HepG2 (cell line): ENCODE measurements around the gene CHMP1A. TPM values are rescaled to one million over a fixed set of nuclear protein-coding genes. Genes with fewer than 3 reads are reported as not detected.
A peak's percentile ranks its signal among the peaks of the same experiment; 100 is the strongest.

Experiments used
- AGO1 ChIP-seq: fragments of 200-400 bp; formaldehyde crosslinking; IDR thresholded peaks from 2 replicates; pipeline ENCODE4 v1.6.1; 2017; ENCODE audit warnings: mild to moderate bottlenecking, low read depth, low read length, moderate library complexity; ENCODE audit not compliant: poor library complexity, severe bottlenecking
- HNRNPL ChIP-seq: fragments of 200-400 bp; formaldehyde crosslinking; IDR thresholded peaks from 2 replicates; pipeline ENCODE4 v1.6.1; 2017; ENCODE audit warnings: mild to moderate bottlenecking, low read depth, low read length
- NCOA2 ChIP-seq: sonication (generic); formaldehyde crosslinking; IDR thresholded peaks from 2 replicates; pipeline ENCODE4 v1.8.0; 2022; ENCODE audit warnings: inconsistent platforms
- NFE2 ChIP-seq: sonication (generic); formaldehyde crosslinking; IDR thresholded peaks from 2 replicates; pipeline ENCODE4 v1.4.0; 2020; ENCODE audit warnings: missing genetic modification reagents
- PHF20 ChIP-seq: sonication (generic); formaldehyde crosslinking; IDR thresholded peaks from 2 replicates; pipeline ENCODE4 v1.5.0; 2020; ENCODE audit warnings: mild to moderate bottlenecking, missing genetic modification reagents
- SALL1 ChIP-seq: sonication (generic); formaldehyde crosslinking; IDR thresholded peaks from 2 replicates; pipeline ENCODE4 v1.8.0; 2022; ENCODE audit warnings: mild to moderate bottlenecking, missing genetic modification reagents
- SKI ChIP-seq: fragments of 450-650 bp; IDR thresholded peaks from one replicate; pipeline ENCODE4 v1.6.1; 2018; ENCODE audit warnings: mild to moderate bottlenecking; ENCODE audit not compliant: partially characterized antibody
- STAG1 ChIP-seq: sonication (generic); formaldehyde crosslinking; IDR thresholded peaks from 2 replicates; pipeline ENCODE4 v1.4.0; 2020; ENCODE audit warnings: missing genetic modification reagents
- TCF12 ChIP-seq, 2 experiments: fragments of 450-650 bp in 1 of 2; sonication (generic) in 1 of 2; formaldehyde crosslinking in 1 of 2; IDR thresholded peaks; 2 replicates each; pipeline versions ENCODE4 v1.6.1 to v1.8.0; 2017 to 2022; ENCODE audit warnings: antibody characterized with exemption in 1 of 2, mild to moderate bottlenecking in 1 of 2, missing genetic modification reagents in 1 of 2, moderate library complexity in 1 of 2
- ZKSCAN8 ChIP-seq: IDR thresholded peaks from 2 replicates; pipeline ENCODE4 v1.6.1; 2016; ENCODE audit warnings: borderline replicate concordance, missing genetic modification reagents, missing compliant biosample characterization
- ZNF230 ChIP-seq: sonication (generic); formaldehyde crosslinking; IDR thresholded peaks from 2 replicates; pipeline ENCODE4 v1.4.0; 2020; ENCODE audit warnings: mild to moderate bottlenecking, missing genetic modification reagents
- ZNF260 ChIP-seq: sonication (generic); formaldehyde crosslinking; IDR thresholded peaks from 2 replicates; pipeline ENCODE4 v1.4.0; 2020; ENCODE audit warnings: missing genetic modification reagents, low read depth, mild to moderate bottlenecking, borderline replicate concordance
- ZNF451 ChIP-seq: sonication (generic); formaldehyde crosslinking; IDR thresholded peaks from 2 replicates; pipeline ENCODE4 v1.5.0; 2020; ENCODE audit warnings: mild to moderate bottlenecking, missing genetic modification reagents
- ZNF816 ChIP-seq: sonication (generic); formaldehyde crosslinking; IDR thresholded peaks from 2 replicates; pipeline ENCODE4 v1.8.0; 2022; ENCODE audit warnings: missing genetic modification reagents, mild to moderate bottlenecking, borderline replicate concordance
- ZSCAN25 ChIP-seq: sonication (generic); formaldehyde crosslinking; IDR thresholded peaks from 2 replicates; pipeline ENCODE4 v1.8.0; 2022; ENCODE audit warnings: mild to moderate bottlenecking, missing genetic modification reagents
- polyA plus RNA-seq, 8 experiments: library from polyadenylated mRNA; depleted of rRNA in 3 of 8; stranded (reverse) in 7 of 8; unstranded in 1 of 8; fragments of >200 nt; fragmentation: Illumina TruSeq in 4 of 8; extraction: Trizol in 4 of 8; gene quantifications; 2 replicates each; pipeline versions ENCODE4 v1.2.1 to v1.2.3, GENCODE V29; 2011 to 2016; ENCODE audit warnings: low read depth in 4 of 8, missing spikeins in 1 of 8, mixed read lengths in 1 of 8; ENCODE audit not compliant: insufficient read depth in 1 of 8
- total RNA-seq, 5 experiments: library from RNA; depleted of rRNA; stranded (reverse); fragments of >200 nt; fragmentation: Illumina TruSeq; extraction: Trizol; gene quantifications; 2 replicates each; pipeline ENCODE4 v1.2.3, GENCODE V29; 2016; ENCODE audit warnings: low read depth in 1 of 5
- TF ChIP-seq, protein P1 (sequence below): sonication (generic); formaldehyde crosslinking; IDR thresholded peaks from 2 replicates; pipeline ENCODE4 v1.8.1; 2022; ENCODE audit warnings: low read depth, mild to moderate bottlenecking, missing genetic modification reagents
- TF ChIP-seq, protein P2 (sequence below): sonication (generic); formaldehyde crosslinking; IDR thresholded peaks from 2 replicates; pipeline ENCODE4 v1.4.0; 2020; ENCODE audit warnings: mild to moderate bottlenecking, missing genetic modification reagents
- TF ChIP-seq, protein P3 (sequence below): sonication (generic); formaldehyde crosslinking; conservative IDR thresholded peaks from 2 replicates; pipeline ENCODE4 v1.4.0; 2020; ENCODE audit warnings: missing genetic modification reagents
- TF ChIP-seq, protein P4 (sequence below): sonication (generic); formaldehyde crosslinking; IDR thresholded peaks from 2 replicates; pipeline ENCODE4 v1.4.0; 2020; ENCODE audit warnings: missing genetic modification reagents

CHMP1A gene
- total and polyA plus RNA-seq, 2 of the 13 experiments (the other 11 are each of a cell fraction or from before 2014, with no cell fraction given): 69.4 to 73.3 TPM

DNA sequence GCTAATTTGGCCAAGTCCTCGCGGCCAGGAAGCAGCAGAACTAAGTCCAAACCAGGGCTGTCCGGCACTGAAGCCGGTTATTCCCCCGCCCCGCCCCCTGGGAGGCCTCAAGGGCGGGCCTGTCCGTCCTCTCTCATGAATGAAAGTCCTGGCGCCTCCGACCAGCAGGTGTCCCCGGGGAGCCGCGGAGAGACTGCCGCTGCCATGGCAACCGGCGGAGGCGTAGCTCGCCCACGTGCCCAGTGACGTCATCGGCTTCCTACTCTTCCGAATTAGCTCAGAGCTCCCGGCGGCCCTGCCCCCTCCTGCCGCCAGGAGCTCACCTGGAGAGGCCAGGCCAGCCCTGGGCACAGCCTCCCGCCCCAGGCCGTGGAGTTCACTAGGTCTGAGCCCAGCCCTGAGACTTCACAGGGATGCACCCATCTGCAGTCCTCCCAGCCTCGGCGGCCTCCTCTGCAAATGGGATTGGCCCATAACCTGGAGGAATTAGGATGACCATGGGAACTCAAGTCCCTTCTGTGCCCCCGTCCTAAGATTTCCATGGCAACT is 42.7 kb upstream of the CHMP1A start (continued):
- TF ChIP-seq NCOA2 (peak; percentile 58; the same call in 1 of the 2 replicates), SALL1 (CRISPR knock-in tag) (peak; percentile 75), ZNF451 (CRISPR knock-in tag) (no peak; the same call in 1 of the 2 replicates), AGO1 (peak; percentile 24), HNRNPL (peak; percentile 81), STAG1 (CRISPR knock-in tag) (peak; percentile 75), ZSCAN25 (0 out of 2 replicates have a peak, but pooled peaks have one; percentile 31), ZNF260 (CRISPR knock-in tag) (peak; percentile 70; the same call in 1 of the 2 replicates), NFE2 (CRISPR knock-in tag) (0 out of 2 replicates have a peak, but pooled peaks have one; percentile 3), SKI (peak; percentile 87), ZNF230 (CRISPR knock-in tag) (no peak; the same call in 1 of the 2 replicates), PHF20 (CRISPR knock-in tag) (no peak), ZNF816 (CRISPR knock-in tag) (no peak; the same call in 1 of the 2 replicates), ZKSCAN8 (CRISPR knock-in tag) (0 out of 2 replicates have a peak, but pooled peaks have one; percentile 12), TCF12 (IDR thresholded peaks at IDR 0.05) (no peak), TCF12 (CRISPR knock-in tag; IDR thresholded peaks at IDR 0.05) (no peak)
- TF ChIP-seq, protein P1, sequence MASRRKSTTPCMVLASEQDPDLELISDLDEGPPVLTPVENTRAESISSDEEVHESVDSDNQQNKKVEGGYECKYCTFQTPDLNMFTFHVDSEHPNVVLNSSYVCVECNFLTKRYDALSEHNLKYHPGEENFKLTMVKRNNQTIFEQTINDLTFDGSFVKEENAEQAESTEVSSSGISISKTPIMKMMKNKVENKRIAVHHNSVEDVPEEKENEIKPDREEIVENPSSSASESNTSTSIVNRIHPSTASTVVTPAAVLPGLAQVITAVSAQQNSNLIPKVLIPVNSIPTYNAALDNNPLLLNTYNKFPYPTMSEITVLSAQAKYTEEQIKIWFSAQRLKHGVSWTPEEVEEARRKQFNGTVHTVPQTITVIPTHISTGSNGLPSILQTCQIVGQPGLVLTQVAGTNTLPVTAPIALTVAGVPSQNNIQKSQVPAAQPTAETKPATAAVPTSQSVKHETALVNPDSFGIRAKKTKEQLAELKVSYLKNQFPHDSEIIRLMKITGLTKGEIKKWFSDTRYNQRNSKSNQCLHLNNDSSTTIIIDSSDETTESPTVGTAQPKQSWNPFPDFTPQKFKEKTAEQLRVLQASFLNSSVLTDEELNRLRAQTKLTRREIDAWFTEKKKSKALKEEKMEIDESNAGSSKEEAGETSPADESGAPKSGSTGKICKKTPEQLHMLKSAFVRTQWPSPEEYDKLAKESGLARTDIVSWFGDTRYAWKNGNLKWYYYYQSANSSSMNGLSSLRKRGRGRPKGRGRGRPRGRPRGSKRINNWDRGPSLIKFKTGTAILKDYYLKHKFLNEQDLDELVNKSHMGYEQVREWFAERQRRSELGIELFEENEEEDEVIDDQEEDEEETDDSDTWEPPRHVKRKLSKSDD (CRISPR knock-in tag): peak; percentile 94
- TF ChIP-seq, protein P2, sequence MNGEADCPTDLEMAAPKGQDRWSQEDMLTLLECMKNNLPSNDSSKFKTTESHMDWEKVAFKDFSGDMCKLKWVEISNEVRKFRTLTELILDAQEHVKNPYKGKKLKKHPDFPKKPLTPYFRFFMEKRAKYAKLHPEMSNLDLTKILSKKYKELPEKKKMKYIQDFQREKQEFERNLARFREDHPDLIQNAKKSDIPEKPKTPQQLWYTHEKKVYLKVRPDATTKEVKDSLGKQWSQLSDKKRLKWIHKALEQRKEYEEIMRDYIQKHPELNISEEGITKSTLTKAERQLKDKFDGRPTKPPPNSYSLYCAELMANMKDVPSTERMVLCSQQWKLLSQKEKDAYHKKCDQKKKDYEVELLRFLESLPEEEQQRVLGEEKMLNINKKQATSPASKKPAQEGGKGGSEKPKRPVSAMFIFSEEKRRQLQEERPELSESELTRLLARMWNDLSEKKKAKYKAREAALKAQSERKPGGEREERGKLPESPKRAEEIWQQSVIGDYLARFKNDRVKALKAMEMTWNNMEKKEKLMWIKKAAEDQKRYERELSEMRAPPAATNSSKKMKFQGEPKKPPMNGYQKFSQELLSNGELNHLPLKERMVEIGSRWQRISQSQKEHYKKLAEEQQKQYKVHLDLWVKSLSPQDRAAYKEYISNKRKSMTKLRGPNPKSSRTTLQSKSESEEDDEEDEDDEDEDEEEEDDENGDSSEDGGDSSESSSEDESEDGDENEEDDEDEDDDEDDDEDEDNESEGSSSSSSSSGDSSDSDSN: peak; percentile 69; the same call in 1 of the 2 replicates
- TF ChIP-seq, protein P3, sequence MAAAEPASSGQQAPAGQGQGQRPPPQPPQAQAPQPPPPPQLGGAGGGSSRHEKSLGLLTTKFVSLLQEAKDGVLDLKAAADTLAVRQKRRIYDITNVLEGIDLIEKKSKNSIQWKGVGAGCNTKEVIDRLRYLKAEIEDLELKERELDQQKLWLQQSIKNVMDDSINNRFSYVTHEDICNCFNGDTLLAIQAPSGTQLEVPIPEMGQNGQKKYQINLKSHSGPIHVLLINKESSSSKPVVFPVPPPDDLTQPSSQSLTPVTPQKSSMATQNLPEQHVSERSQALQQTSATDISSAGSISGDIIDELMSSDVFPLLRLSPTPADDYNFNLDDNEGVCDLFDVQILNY (CRISPR knock-in tag): 0 out of 2 replicates have a peak, but pooled peaks have one; percentile 39
- TF ChIP-seq, protein P4, sequence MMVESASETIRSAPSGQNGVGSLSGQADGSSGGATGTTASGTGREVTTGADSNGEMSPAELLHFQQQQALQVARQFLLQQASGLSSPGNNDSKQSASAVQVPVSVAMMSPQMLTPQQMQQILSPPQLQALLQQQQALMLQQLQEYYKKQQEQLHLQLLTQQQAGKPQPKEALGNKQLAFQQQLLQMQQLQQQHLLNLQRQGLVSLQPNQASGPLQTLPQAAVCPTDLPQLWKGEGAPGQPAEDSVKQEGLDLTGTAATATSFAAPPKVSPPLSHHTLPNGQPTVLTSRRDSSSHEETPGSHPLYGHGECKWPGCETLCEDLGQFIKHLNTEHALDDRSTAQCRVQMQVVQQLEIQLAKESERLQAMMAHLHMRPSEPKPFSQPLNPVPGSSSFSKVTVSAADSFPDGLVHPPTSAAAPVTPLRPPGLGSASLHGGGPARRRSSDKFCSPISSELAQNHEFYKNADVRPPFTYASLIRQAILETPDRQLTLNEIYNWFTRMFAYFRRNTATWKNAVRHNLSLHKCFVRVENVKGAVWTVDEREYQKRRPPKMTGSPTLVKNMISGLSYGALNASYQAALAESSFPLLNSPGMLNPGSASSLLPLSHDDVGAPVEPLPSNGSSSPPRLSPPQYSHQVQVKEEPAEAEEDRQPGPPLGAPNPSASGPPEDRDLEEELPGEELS (CRISPR knock-in tag): peak; percentile 61
